ENCODE results near the gene EPHA3. TPM values are rescaled to one million over a fixed set of nuclear protein-coding genes. Genes with fewer than 3 reads are reported as not detected.

Gene EPHA3
- total and polyA plus RNA-seq, 10 of the 15 experiments (the other 5 are each of a cell fraction or from before 2014, with no cell fraction given) = 0.03 to 39.0 (median 0.07) TPM; not detected in 4

GRCh38 chr3:89245612-89246011 lies 138.2 kb downstream of the EPHA3 start:
- Histone ChIP-seq H3K27me3 (replicated peaks in 1 of 2; ENCODE audit: control insufficient read depth in 2 of 2, insufficient read depth in 2 of 2, low read length in 1 of 2) (no peaks in the 10 kb centered on the region), H3K27ac (ENCODE audit: control insufficient read depth, insufficient read depth) (no peak overlapping the region), H3K4me2 (ENCODE audit: control insufficient read depth, insufficient read depth) (no peak overlapping the region), H3K36me3 (ENCODE audit: control insufficient read depth in 2 of 2, insufficient read depth in 2 of 2, low read length in 1 of 2) (no peaks in the 10 kb centered on the region), H3K79me2 (ENCODE audit: control insufficient read depth, insufficient read depth, low read length) (no peaks in the 10 kb centered on the region), H2AFZ (ENCODE audit: control insufficient read depth, low read depth, low read length) (no peak overlapping the region), H3K4me3 (no peak overlapping the region), H3K9ac (ENCODE audit: control insufficient read depth, insufficient read depth, low read length) (no peak overlapping the region), H4K20me1 (ENCODE audit: control insufficient read depth, insufficient read depth) (no peaks in the 10 kb centered on the region), H3K9me3 (replicated peaks; ENCODE audit: control insufficient read depth, insufficient read depth, low read length) (no peaks in the 10 kb centered on the region), H3K4me1 (ENCODE audit: control insufficient read depth, insufficient read depth, low read length) (no peaks in the 10 kb centered on the region)
- RAD21 ChIA-PET (ENCODE audit: unreplicated experiment) = no interaction called here
- FAIRE-seq = no peak
- POLR2A ChIA-PET = no interaction called here
- no peak for DNase-seq (ENCODE audit: low read depth, low spot score)
- intact Hi-C loops (cut with micrococcal nuclease; ENCODE audit: unreplicated experiment) (no loop called here), in situ Hi-C loops (cut with MboI) (no loop called here)
- TF ChIP-seq CHD2 (IDR thresholded peaks at IDR 0.05; ENCODE audit: borderline replicate concordance, low read depth, low read length) (no peak), POLR2AphosphoS5 (IDR thresholded peaks at IDR 0.05; ENCODE audit: low read length) (no peak), MTA2 (IDR thresholded peaks at IDR 0.05; ENCODE audit: low read depth) (no peak), ZNF207 (IDR thresholded peaks at IDR 0.05; ENCODE audit: borderline replicate concordance) (no peak), HSF1 (IDR thresholded peaks at IDR 0.05; ENCODE audit: low read depth, low read length) (no peak), ASH2L (IDR thresholded peaks at IDR 0.05; ENCODE audit: borderline replicate concordance, low read depth) (no peak), ZBED1 (IDR thresholded peaks at IDR 0.05; ENCODE audit: borderline replicate concordance) (no peak), WRNIP1 (IDR thresholded peaks at IDR 0.05; ENCODE audit: borderline replicate concordance, low read depth, low read length) (no peak), BMI1 (IDR thresholded peaks at IDR 0.05; ENCODE audit: borderline replicate concordance) (no peak)
- SMC1A ChIA-PET (ENCODE audit: uncharacterized antibody, unreplicated experiment) = interaction anchor here (0.7 to 1.7 kb wide), 4 partner anchors 20 to 450 kb away, joined by 3 to 6 read pairs (median 4); no protein-coding TSS in a partner anchor
- BruUV-seq (replicated peaks) = no TSS peak
- WGBS (ENCODE audit: insufficient coverage, insufficient replicate concordance, low lambda C conversion rate, missing lambda C conversion rate) = 13% methylated on average over 2 of the region's 2 CpGs
- no peak for ATAC-seq
- CTCF ChIA-PET = interaction anchor here (0.7 to 1.3 kb wide), 3 partner anchors 436 to 1860 kb away, joined by 3 to 4 read pairs (median 3); no protein-coding TSS in a partner anchor

All from GM12878 (cell line).